ENCODE data around the gene TXNDC15. TPM values are rescaled to one million over a fixed set of nuclear protein-coding genes. Genes with fewer than 3 reads are reported as not detected.
"Not testable (repeated sequence)": the region's sequence is repeated elsewhere in the genome, so short reads cannot be mapped to it uniquely, and the experiment has no call there.

The TXNDC15 gene
- total RNA-seq (2014; rRNA removed; shearing (Covaris generic)), result 30.5 and 34.7 TPM in 2 replicates
- polyA plus RNA-seq (2015; cell fraction: cytosol; rRNA removed), result 60.5 and 70.0 TPM in 2 replicates
- polyA plus RNA-seq (2015; cell fraction: nucleus; rRNA removed), result 42.6 and 49.2 TPM in 2 replicates

GRCh38 chr5:134873987-134874830, at the start of gene TXNDC15:
Gene TXNDC15 (plus strand): TSS chr5:134874371. CDS start chr5:134874428, 57 bp downstream.
- peak; percentile 87 for DNase-seq (ENCODE audit: low read depth)

GRCh38 chr5:134824681-134825080, 49.5 kb upstream of the TXNDC15 start:
- DNase-seq (ENCODE audit: low read depth), result no peak

DNA sequence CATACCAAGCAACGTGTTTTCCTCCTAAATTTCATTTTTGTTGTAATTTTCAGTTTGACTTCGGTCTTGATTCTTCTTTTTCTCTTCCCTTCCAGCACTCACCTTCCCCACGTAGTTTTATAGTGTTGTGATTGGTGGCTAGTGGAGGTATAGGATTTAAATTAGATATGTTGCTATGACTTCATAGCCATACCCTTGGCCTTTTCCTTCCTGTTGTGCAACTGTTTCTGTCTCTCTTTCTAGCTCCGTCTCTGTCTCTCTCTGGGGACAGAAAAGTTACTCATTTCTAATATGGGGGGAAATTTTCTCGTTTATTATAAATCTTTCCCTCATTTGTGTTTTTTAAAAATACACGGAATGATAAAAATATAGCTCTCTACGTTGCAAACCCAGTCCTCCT, 49.0 kb upstream of the TXNDC15 start:
- no peak for DNase-seq (ENCODE audit: low read depth)

GRCh38 chr5:134833340-134834032, 40.7 kb upstream of the TXNDC15 start:
- no peak for DNase-seq (ENCODE audit: low read depth)

DNA sequence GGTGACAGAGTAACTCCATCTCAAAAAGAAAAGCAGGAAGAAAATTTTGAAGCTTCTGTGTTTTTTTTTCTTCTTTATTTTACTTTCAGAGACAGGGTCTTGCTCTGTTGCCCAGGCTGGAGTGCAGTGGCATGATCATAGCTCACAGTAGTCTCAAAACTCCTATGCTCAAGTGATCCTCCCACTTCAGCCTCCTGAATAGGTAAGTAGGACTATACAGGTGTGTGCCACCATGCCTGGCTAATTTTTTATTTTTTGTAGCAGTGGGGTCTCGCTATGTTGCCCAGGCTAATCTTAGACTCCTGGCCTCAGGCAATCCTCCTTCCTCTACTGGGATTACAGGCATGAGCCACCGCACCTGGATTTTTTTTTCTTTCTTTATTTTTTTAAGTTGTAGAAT, 38.5 kb upstream of the TXNDC15 start:
- DNase-seq (ENCODE audit: low read depth), result no peak

DNA sequence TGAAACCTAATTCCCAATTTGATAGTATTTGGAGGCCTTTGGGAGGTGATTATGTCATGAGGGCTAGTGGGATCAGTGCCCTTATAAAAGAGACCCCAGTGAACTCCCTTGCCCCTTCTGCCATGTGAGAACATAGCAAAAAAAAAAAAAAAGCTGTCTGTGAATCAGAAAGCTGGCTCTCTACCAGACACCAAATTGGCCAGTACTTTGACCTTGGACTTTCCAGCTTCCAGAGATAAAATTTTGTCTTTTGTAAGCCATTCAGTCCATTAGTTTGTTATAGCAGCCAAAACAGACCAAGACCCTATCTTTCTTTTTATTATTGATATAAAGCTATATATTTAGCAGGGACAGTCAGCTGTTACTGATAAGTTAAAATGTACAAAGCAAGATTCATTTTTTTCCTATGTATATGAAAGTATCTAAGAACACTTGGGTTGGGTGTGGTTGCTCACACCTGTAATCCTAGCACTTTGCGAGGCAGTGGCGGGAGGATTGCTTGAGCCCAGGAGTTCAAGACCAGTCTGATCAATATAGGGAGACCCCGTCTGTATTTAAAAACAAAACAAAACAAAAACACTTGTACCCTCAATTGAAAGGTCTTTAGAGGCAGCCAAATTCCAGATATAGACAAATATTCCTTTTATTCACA, 36.5 kb upstream of the TXNDC15 start:
- no peak for DNase-seq (ENCODE audit: low read depth)

DNA sequence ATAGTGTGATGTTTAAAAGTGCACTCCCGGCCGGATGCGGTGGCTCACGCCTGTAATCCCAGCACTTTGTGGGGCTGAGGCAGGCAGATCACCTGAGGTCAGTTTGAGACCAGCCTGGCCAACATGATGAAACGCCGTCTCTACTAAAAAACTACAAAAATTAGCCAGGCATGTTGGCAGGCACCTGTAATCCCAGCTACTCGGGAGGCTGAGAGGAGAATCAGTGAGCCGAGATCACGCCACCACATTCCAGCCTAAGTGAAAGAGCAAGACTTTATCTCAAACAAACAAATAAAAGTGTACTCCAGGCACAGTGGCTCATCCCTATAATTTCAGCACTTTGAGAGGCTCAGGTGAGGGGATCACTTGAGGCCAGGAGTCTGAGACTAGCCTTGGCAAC, 35.8 kb upstream of the TXNDC15 start:
- DNase-seq (ENCODE audit: low read depth), result not testable (repeated sequence)

- DNase-seq (ENCODE audit: low read depth), result no peak
Observed at GRCh38 chr5:134840811-134841210, 33.4 kb upstream of the TXNDC15 start.

- DNase-seq (ENCODE audit: low read depth), result no peak
Observed at GRCh38 chr5:134844252-134844651, 29.9 kb upstream of the TXNDC15 start.

GRCh38 chr5:134845335-134845851, 28.8 kb upstream of the TXNDC15 start:
- DNase-seq (ENCODE audit: low read depth), result no peak

- peak; percentile 93 for DNase-seq (ENCODE audit: low read depth)
Observed at GRCh38 chr5:134845852-134846640, 28.1 kb upstream of the TXNDC15 start, which contains the start of gene C5orf24. Gene C5orf24 (plus strand): TSS chr5:134845968. CDS start chr5:134854901, 8,933 bp downstream.

DNA sequence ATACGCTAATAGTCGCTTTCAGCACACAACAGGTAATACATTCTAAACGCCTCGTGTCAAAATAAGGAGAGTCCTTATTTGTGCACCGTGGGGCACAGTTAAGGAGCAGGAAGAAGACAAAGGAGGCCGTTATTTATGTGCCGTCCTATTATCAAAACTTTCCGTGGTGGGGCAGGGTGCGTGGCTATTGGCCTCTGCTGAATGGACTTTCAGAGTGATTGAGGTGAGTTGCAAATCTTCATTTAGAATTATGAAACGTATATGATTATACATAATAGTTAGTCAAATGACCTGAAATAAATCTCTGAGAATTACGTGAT, 27.6 kb upstream of the TXNDC15 start:
- no peak for DNase-seq (ENCODE audit: low read depth)

- DNase-seq (ENCODE audit: low read depth), result not testable (repeated sequence)
Observed at GRCh38 chr5:134849434-134849933, 24.7 kb upstream of the TXNDC15 start.

DNA sequence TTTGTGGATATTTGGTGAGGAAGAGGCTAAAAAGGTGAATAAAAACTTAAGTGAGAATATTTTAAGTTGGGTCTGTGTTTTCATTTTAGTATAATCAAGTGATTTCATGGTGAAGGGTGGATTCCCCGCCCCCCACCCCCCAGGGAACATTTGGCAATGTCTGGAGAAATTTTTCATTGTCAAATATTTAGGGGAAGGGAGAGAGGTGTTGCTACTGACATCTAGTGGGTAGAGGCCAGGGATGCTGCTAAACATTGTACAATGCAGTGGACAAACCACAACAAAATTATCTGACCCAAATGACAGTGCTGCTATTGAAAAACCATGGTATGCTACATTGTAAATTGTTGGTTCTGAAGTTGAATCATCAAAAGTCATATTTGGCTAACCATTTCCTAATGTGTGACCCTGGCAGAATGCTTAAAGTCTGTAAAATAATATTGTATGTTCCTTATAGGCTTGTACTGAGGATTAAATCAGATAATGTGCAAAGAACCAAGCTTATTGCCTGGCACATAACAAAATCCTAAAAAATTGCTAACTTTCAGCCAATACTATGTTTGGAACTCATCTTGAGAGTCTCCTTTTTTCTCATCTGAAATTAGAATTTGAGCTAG, 22.8 kb upstream of the TXNDC15 start:
- peak; percentile 57 for DNase-seq (ENCODE audit: low read depth)

DNA sequence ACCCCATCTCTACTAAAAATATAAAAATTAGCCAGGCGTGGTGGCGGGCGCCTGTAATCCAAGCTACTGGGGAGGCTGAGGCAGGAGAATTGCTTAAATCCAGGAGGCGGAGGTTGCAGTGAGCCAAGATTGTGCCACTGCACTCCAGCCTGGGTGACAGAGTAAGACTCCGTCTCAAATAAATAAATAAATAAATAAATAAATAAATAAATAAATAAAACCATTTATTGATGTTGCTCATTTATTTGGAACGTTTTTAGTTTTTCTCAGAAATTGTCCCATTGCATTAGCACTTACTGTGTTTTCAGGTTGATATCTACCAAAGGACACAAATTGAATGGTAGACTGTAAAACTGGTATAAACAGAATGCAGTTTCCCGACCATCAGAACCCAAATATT, 17.7 kb upstream of the TXNDC15 start:
- DNase-seq (ENCODE audit: low read depth), result not testable (repeated sequence)

- DNase-seq (ENCODE audit: low read depth), result no peak
Observed at GRCh38 chr5:134857401-134857800, 16.8 kb upstream of the TXNDC15 start.

- no peak for DNase-seq (ENCODE audit: low read depth)
Observed at GRCh38 chr5:134864707-134865106, 9.5 kb upstream of the TXNDC15 start.

DNA sequence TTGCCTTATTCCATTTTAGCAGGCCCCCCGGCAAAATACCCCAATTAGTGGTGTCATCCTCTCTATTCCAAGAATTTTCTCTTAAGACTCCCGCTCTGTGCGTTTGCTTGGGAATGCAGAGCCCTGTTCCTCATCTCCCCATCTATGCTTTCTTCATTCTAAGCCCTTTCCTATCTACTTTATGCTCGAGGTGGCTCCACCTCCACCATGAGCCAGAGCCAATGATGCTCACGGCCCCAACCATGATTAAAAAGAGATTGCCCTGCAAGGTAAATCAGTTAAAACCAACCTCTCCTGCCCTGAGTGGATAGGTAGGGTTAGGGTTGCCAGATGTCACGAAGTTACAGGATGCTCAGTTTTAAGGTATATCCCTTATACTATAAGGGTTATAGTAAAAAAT, 677 bp upstream of the TXNDC15 start:
- DNase-seq (ENCODE audit: low read depth), result no peak

- peak; percentile 79 for DNase-seq (ENCODE audit: low read depth)
Observed at GRCh38 chr5:134874831-134875655, 872 bp downstream of the TXNDC15 start.

Measured in HT1080 (cell line).